DOHH2 (cell line): ENCODE measurements around the gene XRCC2.
"Not testable (repeated sequence)": the region's sequence is repeated elsewhere in the genome, so short reads cannot be mapped to it uniquely, and the experiment has no call there.

Experiments used
- H3F3A ChIP-seq: fragments of 200-600 bp; sonication (generic), shearing (Covaris generic); 2 replicates; pipeline ENCODE4 v1.6.0; 2016; ENCODE audit warnings: antibody characterized with exemption, mild to moderate bottlenecking; ENCODE audit not compliant: control insufficient read depth, insufficient read depth
- H3K27ac ChIP-seq: fragments of 200-600 bp; sonication (generic); 2 replicates; pipeline ENCODE4 v1.5.1; 2014; ENCODE audit warnings: low read depth, mild to moderate bottlenecking, low read length, moderate library complexity
- H3K27me3 ChIP-seq: fragments of 200-600 bp; sonication (generic); 2 replicates; pipeline ENCODE4 v1.6.1; 2014; ENCODE audit warnings: mild to moderate bottlenecking, low read length, mixed read lengths; ENCODE audit not compliant: control insufficient read depth
- H3K36me3 ChIP-seq: fragments of 200-600 bp; sonication (generic); 2 replicates; pipeline ENCODE4 v1.6.1; 2014; ENCODE audit warnings: mild to moderate bottlenecking, low read length, moderate library complexity, mixed read lengths; ENCODE audit not compliant: control insufficient read depth
- H3K4me1 ChIP-seq: fragments of 200-600 bp; sonication (generic); 2 replicates; pipeline ENCODE4 v1.6.1; 2014; ENCODE audit warnings: mild to moderate bottlenecking, low read length, mixed read lengths; ENCODE audit not compliant: control insufficient read depth
- H3K4me2 ChIP-seq: fragments of 200-600 bp; sonication (generic); 2 replicates; pipeline ENCODE4 v1.6.0; 2014; ENCODE audit warnings: mild to moderate bottlenecking, low read length, moderate library complexity
- H3K4me3 ChIP-seq: fragments of 200-600 bp; sonication (generic); 2 replicates; pipeline ENCODE4 v1.5.1; 2014; ENCODE audit warnings: mild to moderate bottlenecking, low read length, mixed read lengths
- H3K79me2 ChIP-seq: fragments of 200-600 bp; sonication (generic); 2 replicates; pipeline ENCODE4 v1.6.1; 2014; ENCODE audit warnings: mild to moderate bottlenecking, low read length, mixed read lengths; ENCODE audit not compliant: control insufficient read depth
- H3K9me2 ChIP-seq: fragments of 200-600 bp; sonication (generic); replicated peaks from 2 replicates; pipeline ENCODE4 v1.6.1; 2014; ENCODE audit warnings: mild to moderate bottlenecking, low read length, mixed read lengths; ENCODE audit not compliant: control insufficient read depth
- H3K9me3 ChIP-seq: fragments of 200-600 bp; sonication (generic); 2 replicates; pipeline ENCODE4 v1.6.1; 2014; ENCODE audit warnings: antibody characterized with exemption, low read length, mixed read lengths; ENCODE audit not compliant: control insufficient read depth, insufficient read depth
- H4K20me1 ChIP-seq: fragments of 200-600 bp; sonication (generic); 2 replicates; pipeline ENCODE4 v1.6.0; 2014; ENCODE audit warnings: low read depth, mild to moderate bottlenecking, antibody characterized with exemption, low read length, moderate library complexity; ENCODE audit not compliant: control insufficient read depth, insufficient read depth
- CTCF ChIP-seq: fragments of 200-600 bp; sonication (generic); IDR thresholded peaks from one replicate; pipeline ENCODE4 v1.5.1; 2014; ENCODE audit warnings: antibody characterized with exemption, mild to moderate bottlenecking, low read depth, low read length; ENCODE audit not compliant: poor library complexity, severe bottlenecking
- EZH2phosphoT487 ChIP-seq: fragments of 200-600 bp; sonication (generic); IDR thresholded peaks from 2 replicates; pipeline ENCODE4 v1.6.1; 2017; ENCODE audit warnings: borderline replicate concordance, mild to moderate bottlenecking, antibody characterized with exemption, low read length, moderate library complexity, mixed read lengths

The XRCC2 gene

GRCh38 chr7:152704796-152705384 is 28.9 kb upstream of the XRCC2 start:
- no peaks in the 10 kb centered on the region for H3F3A ChIP-seq
- H4K20me1 ChIP-seq = no peaks in the 10 kb centered on the region
- no peaks in the 10 kb centered on the region for H3K79me2 ChIP-seq
- 0 out of 2 replicates have a peak, but pooled peaks cover 6% of the 10 kb centered on the region for H3K4me1 ChIP-seq
- TF ChIP-seq CTCF (no peak), EZH2phosphoT487 (no peak)
- no peak overlapping the region for H3K27ac ChIP-seq
- H3K9me3 ChIP-seq = peaks cover 12% of the 10 kb centered on the region; the same call in 1 of the 2 replicates
- H3K36me3 ChIP-seq = no peaks in the 10 kb centered on the region
- H3K4me2 ChIP-seq = no peak overlapping the region
- no peaks in the 10 kb centered on the region for H3K9me2 ChIP-seq
- H3K4me3 ChIP-seq = no peak overlapping the region
- H3K27me3 ChIP-seq = no peaks in the 10 kb centered on the region; the same call in 1 of the 2 replicates

- H3K9me3 ChIP-seq = no peaks in the 10 kb centered on the region
- no peaks in the 10 kb centered on the region for H3K36me3 ChIP-seq
- H4K20me1 ChIP-seq = no peaks in the 10 kb centered on the region
- H3K27me3 ChIP-seq = no peaks in the 10 kb centered on the region
- no peak overlapping the region for H3K27ac ChIP-seq
- H3K4me3 ChIP-seq = no peak overlapping the region
- H3K79me2 ChIP-seq = no peaks in the 10 kb centered on the region
- TF ChIP-seq CTCF = no peak
- TF ChIP-seq EZH2phosphoT487 = no peak
- H3F3A ChIP-seq = no peaks in the 10 kb centered on the region
- H3K4me2 ChIP-seq = no peak overlapping the region
- no peaks in the 10 kb centered on the region for H3K9me2 ChIP-seq
- no peaks in the 10 kb centered on the region for H3K4me1 ChIP-seq
Observed at GRCh38 chr7:152699079-152699478, 23.1 kb upstream of the XRCC2 start.

GRCh38 chr7:152697268-152697974 is 21.5 kb upstream of the XRCC2 start:
- H4K20me1 ChIP-seq, H3K36me3 ChIP-seq, H3K9me2 ChIP-seq, H3K79me2 ChIP-seq, H3K4me2 ChIP-seq, H3K27ac ChIP-seq, H3K9me3 ChIP-seq, H3K4me3 ChIP-seq, H3F3A ChIP-seq, H3K4me1 ChIP-seq, H3K27me3 ChIP-seq: not testable (repeated sequence)

GRCh38 chr7:152692196-152692595 is 16.3 kb upstream of the XRCC2 start:
- not testable (repeated sequence) for H3F3A ChIP-seq, H3K9me3 ChIP-seq, H3K79me2 ChIP-seq, H4K20me1 ChIP-seq, H3K9me2 ChIP-seq, H3K4me3 ChIP-seq, H3K4me2 ChIP-seq, H3K27me3 ChIP-seq, H3K27ac ChIP-seq, H3K4me1 ChIP-seq, H3K36me3 ChIP-seq
